ENCODE measurements around the gene TTLL4.

DNA sequence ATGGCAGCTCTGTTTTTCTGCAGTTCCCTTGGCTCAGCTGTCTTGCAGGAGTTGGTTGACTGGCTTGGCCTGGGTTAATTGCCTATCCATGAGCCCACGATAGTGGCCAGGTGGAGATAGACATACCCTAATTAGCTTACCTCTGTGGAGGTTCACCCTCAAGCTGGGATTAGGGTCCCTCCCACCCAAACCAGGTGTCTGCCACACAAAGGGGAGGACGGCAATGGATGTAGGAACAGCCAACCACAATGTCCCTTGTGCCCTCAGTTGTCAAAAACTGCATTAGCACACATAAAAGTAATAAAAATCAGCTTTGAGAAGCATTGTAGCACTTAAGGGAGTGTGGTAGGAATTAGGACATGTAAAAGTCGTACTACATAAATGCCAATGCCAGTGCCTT is 75.5 kb downstream of the TTLL4 start:
- TF ChIP-seq, protein P1, sequence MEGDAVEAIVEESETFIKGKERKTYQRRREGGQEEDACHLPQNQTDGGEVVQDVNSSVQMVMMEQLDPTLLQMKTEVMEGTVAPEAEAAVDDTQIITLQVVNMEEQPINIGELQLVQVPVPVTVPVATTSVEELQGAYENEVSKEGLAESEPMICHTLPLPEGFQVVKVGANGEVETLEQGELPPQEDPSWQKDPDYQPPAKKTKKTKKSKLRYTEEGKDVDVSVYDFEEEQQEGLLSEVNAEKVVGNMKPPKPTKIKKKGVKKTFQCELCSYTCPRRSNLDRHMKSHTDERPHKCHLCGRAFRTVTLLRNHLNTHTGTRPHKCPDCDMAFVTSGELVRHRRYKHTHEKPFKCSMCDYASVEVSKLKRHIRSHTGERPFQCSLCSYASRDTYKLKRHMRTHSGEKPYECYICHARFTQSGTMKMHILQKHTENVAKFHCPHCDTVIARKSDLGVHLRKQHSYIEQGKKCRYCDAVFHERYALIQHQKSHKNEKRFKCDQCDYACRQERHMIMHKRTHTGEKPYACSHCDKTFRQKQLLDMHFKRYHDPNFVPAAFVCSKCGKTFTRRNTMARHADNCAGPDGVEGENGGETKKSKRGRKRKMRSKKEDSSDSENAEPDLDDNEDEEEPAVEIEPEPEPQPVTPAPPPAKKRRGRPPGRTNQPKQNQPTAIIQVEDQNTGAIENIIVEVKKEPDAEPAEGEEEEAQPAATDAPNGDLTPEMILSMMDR (IDR thresholded peaks at IDR 0.05): no peak
- no peak for TF ChIP-seq POLR2A (IDR thresholded peaks at IDR 0.05)
